Lower leg skin (tissue), 4 donors: Measurements from ENCODE around the gene ECE2. TPM values are rescaled to one million over a fixed set of nuclear protein-coding genes. Genes with fewer than 3 reads are reported as not detected.

Experiments
- DNase-seq, 2 donors: peaks; one replicate each; pipeline ENCODE4 v3.0.0-alpha.2; 2019; ENCODE audit warnings: low spot score in 2 of 2
- H3K4me3 ChIP-seq: fragments of 200-600 bp; sonication (generic); 2 replicates; pipeline ENCODE4 v1.5.1; 2017; ENCODE audit warnings: mild to moderate bottlenecking, low read depth; ENCODE audit not compliant: poor library complexity, severe bottlenecking
- CTCF ChIP-seq, 3 donors: fragments of 450-650 bp; IDR thresholded peaks; one replicate each; pipeline ENCODE4 v1.5.1; 2016; ENCODE audit warnings: antibody characterized with exemption in 3 of 3, mild to moderate bottlenecking in 3 of 3, moderate library complexity in 2 of 3
- POLR2A ChIP-seq, 2 donors: fragments of 450-650 bp; IDR thresholded peaks; one replicate each; pipeline ENCODE4 v1.6.1; 2016 to 2017; ENCODE audit warnings: antibody characterized with exemption in 2 of 2, mild to moderate bottlenecking in 1 of 2, moderate library complexity in 1 of 2
- WGBS, 2 donors: methylation state at CpG; one replicate each; pipeline ENCODE4 v1.1.5; 2018; 5-methylcytosine and 5-hydroxymethylcytosine counted together
- intact Hi-C: fragments of 100-400 bp; cut with DNase I; formaldehyde crosslinking; loops from one replicate; pipeline ENCODE4 v1.15.0; 2023; ENCODE audit warnings: low total_unique reads
- total RNA-seq, 4 donors: library from RNA; depleted of rRNA; stranded (reverse); fragments of >200 nt; gene quantifications; one replicate each; pipeline ENCODE4 v1.1.0, GENCODE V29; 2016

The ECE2 gene
- total RNA-seq, 4 donors from 2014 or later, result not detected

- no peak overlapping the region for H3K4me3 ChIP-seq
- intact Hi-C loops, result no loop called here
- no peak for DNase-seq
- WGBS, 2 donors, result 64 to 71% methylated on average over 12 of the region's 12 CpGs
- no peak for TF ChIP-seq POLR2A (IDR thresholded peaks at IDR 0.05)
- no peak for TF ChIP-seq CTCF (IDR thresholded peaks at IDR 0.05)
Measured at GRCh38 chr3:184275381-184275701, 481 bp upstream of the ECE2 start.

DNA sequence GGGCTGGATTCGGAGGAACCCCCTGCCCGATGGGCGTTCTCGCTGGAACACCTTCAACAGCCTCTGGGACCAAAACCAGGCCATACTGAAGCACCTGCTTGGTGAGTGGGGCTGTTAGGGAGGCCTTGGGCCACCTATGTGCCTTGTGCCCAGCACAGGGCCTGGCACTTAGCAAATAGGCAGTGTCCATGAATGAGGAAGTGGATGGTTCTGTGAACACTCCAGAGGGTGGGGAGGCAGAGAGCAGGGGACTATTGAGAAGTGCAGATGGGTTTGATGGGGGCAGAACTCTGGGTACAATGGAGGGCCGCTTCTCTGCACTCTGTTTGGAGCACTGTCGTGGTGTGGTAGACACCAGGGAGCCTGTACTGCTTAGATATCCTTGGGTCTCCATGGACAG is 1.5 kb downstream of the ECE2 start:
- no peak for DNase-seq
- TF ChIP-seq POLR2A (IDR thresholded peaks at IDR 0.05) (no peak), CTCF (IDR thresholded peaks at IDR 0.05) (no peak)
- no peak overlapping the region for H3K4me3 ChIP-seq
- intact Hi-C loops, result no loop called here
- 92 to 93% methylated on average over 6 of the region's 6 CpGs for WGBS, 2 donors

DNA sequence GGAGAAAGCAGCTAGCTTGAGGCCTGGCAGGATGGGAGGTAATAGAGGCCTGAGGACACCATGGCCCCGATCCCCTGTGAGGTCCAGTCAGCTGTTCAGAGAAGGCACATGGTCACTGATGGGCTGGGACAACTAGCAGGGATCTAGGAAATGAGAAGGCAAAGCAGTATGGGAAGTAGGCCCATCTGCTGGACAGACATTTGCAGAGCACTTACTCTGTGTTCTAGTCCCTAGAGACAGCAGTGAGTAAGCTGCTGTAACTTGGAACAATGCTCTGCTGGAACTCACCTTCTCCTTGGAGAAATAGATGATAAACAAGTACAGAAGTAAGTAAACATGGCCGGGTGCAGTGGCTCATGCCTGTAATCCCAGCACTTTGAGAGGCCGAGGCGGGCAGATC is 7.1 kb downstream of the ECE2 start:
- TF ChIP-seq POLR2A (IDR thresholded peaks at IDR 0.05) (no peak), CTCF (IDR thresholded peaks at IDR 0.05) (no peak)
- WGBS, 2 donors, result 82 to 93% methylated on average over 4 of the region's 4 CpGs
- H3K4me3 ChIP-seq, result no peak overlapping the region
- intact Hi-C loops, result no loop called here
- DNase-seq, result no peak

- intact Hi-C loops, result no loop called here
- H3K4me3 ChIP-seq, result no peak overlapping the region
- TF ChIP-seq POLR2A (IDR thresholded peaks at IDR 0.05) (no peak), CTCF (IDR thresholded peaks at IDR 0.05) (no peak)
- DNase-seq, result no peak
- WGBS, 2 donors, result 93% methylated on average over 8 of the region's 8 CpGs
Measured at GRCh38 chr3:184283681-184284080, 7.9 kb downstream of the ECE2 start.

DNA sequence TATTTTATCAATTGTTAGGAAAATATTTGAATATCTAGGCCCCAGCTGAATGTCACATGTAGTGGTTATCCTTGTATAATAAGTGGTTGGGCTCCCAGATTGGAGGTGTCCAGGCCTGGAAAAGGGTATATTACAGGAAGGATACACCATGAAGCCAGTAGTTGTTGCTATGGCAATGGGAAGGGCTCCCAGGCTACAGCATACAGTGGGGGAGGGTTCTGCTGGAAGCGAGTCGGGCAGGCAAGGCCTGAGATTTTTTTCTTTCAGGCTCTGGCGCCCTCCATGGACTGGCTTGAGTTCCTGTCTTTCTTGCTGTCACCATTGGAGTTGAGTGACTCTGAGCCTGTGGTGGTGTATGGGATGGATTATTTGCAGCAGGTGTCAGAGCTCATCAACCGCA is 8.9 kb downstream of the ECE2 start:
- 20 to 21% methylated on average over 4 of the region's 4 CpGs for WGBS, 2 donors
- DNase-seq, result no peak
- TF ChIP-seq CTCF (IDR thresholded peaks at IDR 0.05) (no peak), POLR2A (IDR thresholded peaks at IDR 0.05) (no peak)
- H3K4me3 ChIP-seq, result no peak overlapping the region
- intact Hi-C loops, result no loop called here

DNA sequence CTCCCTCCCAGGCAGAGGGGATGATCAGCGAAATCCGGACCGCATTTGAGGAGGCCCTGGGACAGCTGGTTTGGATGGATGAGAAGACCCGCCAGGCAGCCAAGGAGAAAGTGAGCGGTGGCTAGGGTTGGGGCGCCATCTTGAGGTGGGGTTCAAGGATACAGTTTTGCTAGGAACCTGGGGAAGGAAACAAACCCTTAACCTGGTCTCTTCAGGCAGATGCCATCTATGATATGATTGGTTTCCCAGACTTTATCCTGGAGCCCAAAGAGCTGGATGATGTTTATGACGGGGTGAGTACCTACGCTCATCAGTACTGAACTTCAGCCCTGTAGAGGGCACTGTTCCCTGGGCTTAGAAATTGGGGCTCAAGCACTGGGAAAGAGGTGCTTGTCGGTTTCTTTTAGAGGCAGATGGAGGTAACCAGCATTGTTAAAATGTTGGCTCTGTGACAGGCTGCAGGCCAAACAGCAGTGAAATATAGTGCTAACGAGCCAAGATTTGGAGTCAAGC is 13.7 kb downstream of the ECE2 start:
- intact Hi-C loops, result no loop called here
- 6 to 11% methylated on average over 10 of the region's 10 CpGs for WGBS, 2 donors
- DNase-seq, result no peak
- no peak for TF ChIP-seq CTCF (IDR thresholded peaks at IDR 0.05)
- H3K4me3 ChIP-seq, result no peak overlapping the region
